HCT116 (cell line): Measurements from ENCODE around the gene TAF4. TPM values are rescaled to one million over a fixed set of nuclear protein-coding genes. Genes with fewer than 3 reads are reported as not detected.

Experiments used
- ATAC-seq: fragments of 200-7000 bp; cut with Tn5 transposase; 2 replicates; pipeline ENCODE4 v1.9.1; 2020; ENCODE audit warnings: mild to moderate bottlenecking, moderate library complexity
- BruUV-seq: library from RNA; stranded (reverse); fragments of 400-500 nt; replicated peaks from 2 replicates; lab custom pipeline; 2021; lab: Mats Ljungman, UMichigan
- CTCF ChIA-PET: fragments of 300-600 bp; sonication (Branson Sonifier 250); formaldehyde crosslinking; loops from one replicate; lab custom pipeline; 2021; ENCODE audit warnings: antibody characterized with exemption; lab: Charles Lee
- POLR2A ChIA-PET: fragments of 300-600, 350-600 bp; sonication (Branson Sonifier 250); formaldehyde crosslinking; loops from one replicate; lab custom pipeline; 2021; ENCODE audit warnings: antibody characterized with exemption; lab: Charles Lee
- RAD21 ChIA-PET, 2 experiments: fragments of 300-600 bp; sonication (Branson Sonifier 250); formaldehyde crosslinking; loops; one replicate each; lab custom pipeline; 2023; ENCODE audit warnings: low total read pairs in 2 of 2; ENCODE audit not compliant: uncharacterized antibody in 2 of 2, unreplicated experiment in 2 of 2, low non-redundant PET in 1 of 2; lab: Charles Lee
- DNase-seq: peaks from one replicate; pipeline ENCODE4 v3.0.0-alpha.2; 2010; ENCODE audit warnings: low read depth, low spot score
- H2AFZ ChIP-seq: fragments of 200-600 bp; shearing (Covaris generic), sonication (generic); 2 replicates; pipeline ENCODE4 v1.6.1; 2017; ENCODE audit warnings: low read depth, mixed run types, mixed read lengths, antibody characterized with exemption, low read length; ENCODE audit not compliant: poor library complexity, severe bottlenecking
- H3K27ac ChIP-seq: 2 replicates; pipeline ENCODE4 v1.5.1; 2012; ENCODE audit warnings: low read depth, low read length
- H3K27me3 ChIP-seq: fragments of 200-600 bp; sonication (generic); 2 replicates; pipeline ENCODE4 v1.6.1; 2016; ENCODE audit warnings: mixed run types, low read length, mixed read lengths; ENCODE audit not compliant: insufficient read depth
- H3K36me3 ChIP-seq, 2 experiments: fragments of 200-500 bp in 1 of 2; fragments of 200-600 bp in 1 of 2; sonication (Bioruptor generic) in 1 of 2; sonication (generic) in 1 of 2; 2 replicates each; pipeline versions ENCODE4 v1.5.1 to v1.6.1; 2014 to 2016; ENCODE audit warnings: low read length in 2 of 2, inconsistent platforms in 1 of 2, mixed read lengths in 1 of 2, mixed run types in 1 of 2; ENCODE audit not compliant: insufficient read depth in 2 of 2, control insufficient read depth in 1 of 2
- H3K4me1 ChIP-seq, 2 experiments: fragments of 200-600 bp in 1 of 2; sonication (generic) in 1 of 2; 2 replicates each; pipeline versions ENCODE4 v1.5.1 to v1.6.1; 2012 to 2017; ENCODE audit warnings: low read length in 2 of 2, inconsistent platforms in 1 of 2, mild to moderate bottlenecking in 1 of 2, mixed read lengths in 1 of 2, mixed run types in 1 of 2, moderate library complexity in 1 of 2; ENCODE audit not compliant: insufficient read depth in 2 of 2, control insufficient read depth in 1 of 2
- H3K4me2 ChIP-seq: fragments of 200-600 bp; sonication (generic); 2 replicates; pipeline ENCODE4 v1.6.1; 2017; ENCODE audit warnings: mixed run types, low read length, mixed read lengths
- H3K4me3 ChIP-seq, 2 experiments: fragments of 200-600 bp in 1 of 2; sonication (generic) in 1 of 2; replicated peaks in 1 of 2; 2 replicates each; pipeline ENCODE4 v1.5.1; 2011 to 2016; ENCODE audit warnings: low read length in 2 of 2, control low read depth in 1 of 2, low read depth in 1 of 2, mild to moderate bottlenecking in 1 of 2, mixed read lengths in 1 of 2, mixed run types in 1 of 2
- H3K79me2 ChIP-seq: fragments of 200-600 bp; sonication (generic); 2 replicates; pipeline ENCODE4 v1.6.1; 2017; ENCODE audit warnings: mild to moderate bottlenecking, mixed run types, low read length, moderate library complexity, mixed read lengths; ENCODE audit not compliant: insufficient read depth
- H3K9ac ChIP-seq: fragments of 200-600 bp; sonication (generic); 2 replicates; pipeline ENCODE4 v1.6.1; 2016; ENCODE audit warnings: low read length, mixed read lengths
- H3K9me2 ChIP-seq: fragments of 200-600 bp; sonication (generic), shearing (Covaris generic); 2 replicates; pipeline ENCODE4 v1.6.1; 2017; ENCODE audit warnings: mixed run types, mild to moderate bottlenecking, moderate library complexity; ENCODE audit not compliant: insufficient read depth
- H3K9me3 ChIP-seq, 2 experiments: fragments of 200-500 bp in 1 of 2; fragments of 200-600 bp in 1 of 2; sonication (Bioruptor generic) in 1 of 2; sonication (generic) in 1 of 2; 2 replicates each; pipeline ENCODE4 v1.6.1; 2014 to 2017; ENCODE audit warnings: low read length in 2 of 2, mixed read lengths in 2 of 2, inconsistent platforms in 1 of 2, low read depth in 1 of 2, mild to moderate bottlenecking in 1 of 2, mixed run types in 1 of 2, moderate library complexity in 1 of 2; ENCODE audit not compliant: control insufficient read depth in 1 of 2, insufficient read depth in 1 of 2
- H4K20me1 ChIP-seq: fragments of 200-600 bp; sonication (generic), shearing (Covaris generic); 2 replicates; pipeline ENCODE4 v1.6.1; 2017; ENCODE audit warnings: mixed run types, mild to moderate bottlenecking, moderate library complexity; ENCODE audit not compliant: insufficient read depth
- ATF3 ChIP-seq: IDR thresholded peaks from 2 replicates; pipeline ENCODE4 v1.6.1; 2012
- CBX3 ChIP-seq: IDR thresholded peaks from 2 replicates; pipeline ENCODE4 v1.6.1; 2012; ENCODE audit warnings: low read depth
- JUND ChIP-seq: IDR thresholded peaks from 2 replicates; pipeline ENCODE4 v1.6.1; 2012
- RAD21 ChIP-seq: IDR thresholded peaks from 2 replicates; pipeline ENCODE4 v1.6.1; 2012; ENCODE audit warnings: low read depth, mild to moderate bottlenecking
- SP1 ChIP-seq: IDR thresholded peaks from 2 replicates; pipeline ENCODE4 v1.6.1; 2012; ENCODE audit warnings: low read depth
- TCF7L2 ChIP-seq: IDR thresholded peaks from 2 replicates; pipeline ENCODE4 v1.7.0; 2011; ENCODE audit warnings: borderline replicate concordance, inconsistent platforms; ENCODE audit not compliant: insufficient read depth, insufficient read length; ENCODE audit errors: extremely low read depth
- ZNF274 ChIP-seq: fragments of 200-500 bp; sonication (Bioruptor generic); IDR thresholded peaks from 2 replicates; pipeline ENCODE4 v1.6.1; 2014; ENCODE audit warnings: mild to moderate bottlenecking, low read depth, low read length, inconsistent platforms
- intact Hi-C: fragments of 100-400 bp; cut with micrococcal nuclease; formaldehyde crosslinking; loops from 2 replicates; pipeline ENCODE4 v1.10.0; 2022
- total RNA-seq: library from RNA; stranded (reverse); gene quantifications from one replicate; pipeline ENCODE4 v1.2.1, GENCODE V29; 2021; ENCODE audit not compliant: unreplicated experiment
- TF ChIP-seq, protein P1 (sequence below): IDR thresholded peaks from 2 replicates; pipeline ENCODE4 v1.6.1; 2011; ENCODE audit warnings: mild to moderate bottlenecking, low read length, moderate library complexity; ENCODE audit not compliant: insufficient replicate concordance; ENCODE audit errors: extremely low read depth

The TAF4 gene
- total RNA-seq, 1 experiment from 2014 or later: 26.8 TPM

- Histone ChIP-seq H3K36me3 (no peaks in the 10 kb centered on the region), H4K20me1 (no peaks in the 10 kb centered on the region), H3K79me2 (no peaks in the 10 kb centered on the region), H3K4me3 (no peak overlapping the region), H3K27me3 (no peaks in the 10 kb centered on the region), H3K27ac (no peak overlapping the region), H3K9me2 (no peaks in the 10 kb centered on the region), H2AFZ (no peak overlapping the region), H3K9me3 (peaks cover 4 to 9% of the 10 kb centered on the region in 2 experiments; a peak in 3 of 4 replicates), H3K9ac (no peak overlapping the region)
- POLR2A ChIA-PET: no interaction called here
- ATAC-seq (no peak), DNase-seq (no peak)
- BruUV-seq: no TSS peak
- intact Hi-C loops: no loop called here
- CTCF ChIA-PET: no interaction called here
- RAD21 ChIA-PET: no interaction called here
- no peak for TF ChIP-seq JUND
- TF ChIP-seq ATF3: no peak
- TF ChIP-seq TCF7L2: no peak
- TF ChIP-seq, protein P1, sequence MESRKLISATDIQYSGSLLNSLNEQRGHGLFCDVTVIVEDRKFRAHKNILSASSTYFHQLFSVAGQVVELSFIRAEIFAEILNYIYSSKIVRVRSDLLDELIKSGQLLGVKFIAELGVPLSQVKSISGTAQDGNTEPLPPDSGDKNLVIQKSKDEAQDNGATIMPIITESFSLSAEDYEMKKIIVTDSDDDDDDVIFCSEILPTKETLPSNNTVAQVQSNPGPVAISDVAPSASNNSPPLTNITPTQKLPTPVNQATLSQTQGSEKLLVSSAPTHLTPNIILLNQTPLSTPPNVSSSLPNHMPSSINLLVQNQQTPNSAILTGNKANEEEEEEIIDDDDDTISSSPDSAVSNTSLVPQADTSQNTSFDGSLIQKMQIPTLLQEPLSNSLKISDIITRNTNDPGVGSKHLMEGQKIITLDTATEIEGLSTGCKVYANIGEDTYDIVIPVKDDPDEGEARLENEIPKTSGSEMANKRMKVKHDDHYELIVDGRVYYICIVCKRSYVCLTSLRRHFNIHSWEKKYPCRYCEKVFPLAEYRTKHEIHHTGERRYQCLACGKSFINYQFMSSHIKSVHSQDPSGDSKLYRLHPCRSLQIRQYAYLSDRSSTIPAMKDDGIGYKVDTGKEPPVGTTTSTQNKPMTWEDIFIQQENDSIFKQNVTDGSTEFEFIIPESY: no peak
- TF ChIP-seq SP1: no peak
- TF ChIP-seq CBX3: no peak
- no peak for TF ChIP-seq ZNF274
- no peak for TF ChIP-seq RAD21
- TF ChIP-seq, all 23 proteins: peak for 0
- Histone ChIP-seq H3K4me2 (no peak overlapping the region), H3K4me1 (no peaks in the 10 kb centered on the region)
Measured at GRCh38 chr20:62104234-62104789, 38.6 kb upstream of the TAF4 start.
